HG02938 (cell line): ENCODE data around the gene FNDC3B.
"Not testable (repeated sequence)": the region's sequence is repeated elsewhere in the genome, so short reads cannot be mapped to it uniquely, and the experiment has no call there.

Source experiments
- ATAC-seq: cut with Tn5 transposase; IDR thresholded peaks from one replicate; pipeline ENCODE4 v1.9.1; 2021; ENCODE audit warnings: mild to moderate bottlenecking, moderate library complexity; ENCODE audit not compliant: unreplicated experiment

The FNDC3B gene

DNA sequence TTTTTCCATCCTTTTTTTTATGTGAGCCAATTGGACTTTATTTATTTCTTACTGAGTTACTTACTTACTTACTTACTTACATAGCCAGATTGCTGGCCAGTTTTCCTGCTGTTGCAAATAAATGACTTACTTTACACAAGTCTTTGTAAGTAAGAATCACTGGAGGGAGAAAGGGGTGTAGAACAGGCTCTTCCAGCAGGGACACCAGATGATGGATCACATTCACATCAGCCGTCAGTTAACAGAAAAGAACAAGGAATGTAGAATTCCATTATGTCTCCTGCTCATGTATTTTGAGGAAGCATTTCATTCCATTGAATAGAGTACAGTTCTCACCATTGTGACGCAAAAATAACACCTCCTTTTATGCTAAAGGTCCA is 188.6 kb downstream of the FNDC3B start:
- no peak for ATAC-seq

DNA sequence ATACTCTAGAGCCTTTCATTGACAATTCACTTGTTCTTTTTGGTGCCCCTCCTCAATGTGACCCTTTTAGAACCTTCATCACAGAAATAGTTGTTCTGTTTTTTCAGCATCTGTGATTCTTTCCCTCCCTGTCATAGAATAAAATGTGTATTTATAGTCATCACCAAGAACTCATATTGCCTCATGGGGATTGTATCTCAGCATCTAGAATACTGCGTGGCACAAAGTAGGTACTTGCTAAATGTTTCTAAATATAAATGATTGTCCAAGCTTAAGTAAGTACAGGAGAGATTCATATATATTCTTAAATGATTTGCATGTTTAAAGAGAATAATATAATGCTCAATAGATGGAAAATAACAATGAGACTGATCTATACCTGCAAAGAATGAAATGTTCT is 190.1 kb downstream of the FNDC3B start:
- ATAC-seq: no peak

DNA sequence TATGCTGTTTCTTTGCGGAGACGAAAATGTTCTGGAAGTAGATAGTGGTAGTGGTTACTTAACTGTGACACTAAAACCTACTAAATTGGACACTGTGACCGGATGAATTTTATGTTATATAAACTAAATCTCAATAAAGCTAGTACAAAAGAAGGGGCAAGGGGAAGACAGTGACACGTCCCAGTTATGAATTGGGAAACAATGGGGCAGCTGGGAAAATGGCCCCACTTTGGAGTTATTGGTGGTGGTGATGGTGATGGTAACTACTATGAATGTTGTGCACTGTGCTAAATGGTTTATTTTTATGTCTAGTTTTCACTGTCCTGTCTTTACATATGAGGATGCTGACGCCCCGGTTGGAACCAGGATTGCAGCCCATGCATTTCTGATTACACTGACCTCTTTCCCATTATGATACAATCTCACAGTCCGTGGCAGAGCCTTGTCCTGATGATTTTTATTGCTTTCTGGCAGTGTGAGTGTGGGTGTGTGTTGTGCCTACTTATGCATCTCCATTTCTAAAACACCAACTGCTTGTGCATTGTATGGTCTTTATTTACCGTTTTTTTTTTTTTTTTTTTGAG is 192.0 kb downstream of the FNDC3B start:
- no peak for ATAC-seq

DNA sequence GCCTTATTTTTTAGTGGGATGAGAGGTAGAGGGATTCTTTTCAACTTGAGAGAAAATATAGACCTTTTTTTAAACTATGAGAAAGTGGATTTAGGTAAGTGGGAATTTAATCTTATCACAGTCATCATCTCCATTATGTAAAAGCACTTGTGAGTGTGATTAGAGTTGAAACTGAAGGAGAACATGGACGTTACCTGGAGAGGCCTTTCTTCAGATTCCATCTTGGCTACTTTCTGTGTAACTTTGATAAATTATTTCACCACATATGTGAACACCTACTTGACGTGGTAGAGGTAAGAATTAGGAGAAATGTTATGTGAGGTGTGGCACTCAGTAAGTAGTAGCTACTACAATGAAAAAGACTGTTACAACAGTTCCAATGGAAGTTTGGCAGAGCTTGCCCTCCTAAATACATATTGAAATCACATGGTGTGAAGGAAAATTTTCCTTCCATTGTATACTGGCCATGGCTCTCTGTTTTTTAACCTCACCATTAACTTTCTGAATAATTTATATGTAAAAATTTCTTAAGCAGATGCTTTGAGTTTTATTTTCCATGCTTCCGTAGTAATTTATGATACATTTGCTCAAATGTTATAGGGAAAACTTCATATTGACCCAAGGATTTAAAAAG is 193.3 kb downstream of the FNDC3B start:
- ATAC-seq: no peak

DNA sequence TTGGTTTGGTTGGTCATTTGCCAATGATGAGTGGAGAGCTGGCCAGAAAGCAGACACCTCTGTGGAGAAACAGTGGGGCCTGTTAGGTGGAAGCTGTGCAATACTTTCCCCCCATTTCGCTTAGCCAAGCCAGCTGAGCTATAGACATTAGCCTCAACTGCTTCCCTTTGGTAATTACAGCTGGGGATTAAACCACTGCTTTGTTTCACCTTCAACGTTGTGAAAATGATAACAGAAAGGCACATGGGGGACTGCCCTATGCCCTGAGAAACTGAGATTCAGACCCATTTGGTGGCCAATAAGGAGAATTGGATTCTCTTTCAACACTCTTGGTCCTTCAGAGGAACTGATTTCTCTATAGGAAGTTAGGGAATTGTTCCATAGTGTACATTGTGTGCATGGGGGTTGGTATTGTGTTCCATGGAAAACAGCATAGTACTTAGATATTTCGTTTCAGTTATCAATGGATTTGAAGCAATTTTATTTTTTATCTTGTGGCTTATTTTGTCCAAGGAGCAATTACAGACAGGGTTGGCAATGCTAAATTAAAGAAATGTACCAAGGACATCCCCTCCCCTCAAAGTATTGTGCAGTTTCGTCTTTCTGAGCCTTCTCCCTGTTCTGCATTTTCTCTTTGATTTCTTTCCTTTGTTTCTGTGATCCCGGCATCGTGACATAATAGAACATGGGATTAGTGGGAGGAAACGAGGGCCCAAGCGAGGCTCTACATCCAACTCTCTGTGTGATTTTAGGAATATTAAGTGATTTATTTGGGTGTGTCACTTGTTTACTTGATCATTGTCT is 194.3 kb downstream of the FNDC3B start:
- no peak for ATAC-seq

DNA sequence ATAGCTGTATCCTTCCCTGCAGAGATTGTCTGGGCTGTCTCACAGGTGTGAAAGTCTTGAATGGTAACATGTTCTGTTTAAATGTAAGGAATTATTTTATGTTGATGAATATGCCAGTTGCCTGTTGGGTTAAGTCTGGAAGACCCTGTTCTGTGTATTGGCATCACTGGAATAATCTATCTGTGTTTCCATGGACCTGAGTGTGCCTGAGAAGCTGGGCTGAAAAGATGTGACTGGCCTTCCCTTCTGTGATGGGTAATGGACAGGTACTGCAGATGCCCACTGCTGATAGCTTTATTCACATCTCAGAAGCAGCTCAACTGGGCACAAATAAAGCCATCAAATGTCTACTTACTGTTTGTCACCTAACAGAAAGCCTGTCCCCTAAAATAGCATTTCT is 196.3 kb downstream of the FNDC3B start:
- no peak for ATAC-seq

DNA sequence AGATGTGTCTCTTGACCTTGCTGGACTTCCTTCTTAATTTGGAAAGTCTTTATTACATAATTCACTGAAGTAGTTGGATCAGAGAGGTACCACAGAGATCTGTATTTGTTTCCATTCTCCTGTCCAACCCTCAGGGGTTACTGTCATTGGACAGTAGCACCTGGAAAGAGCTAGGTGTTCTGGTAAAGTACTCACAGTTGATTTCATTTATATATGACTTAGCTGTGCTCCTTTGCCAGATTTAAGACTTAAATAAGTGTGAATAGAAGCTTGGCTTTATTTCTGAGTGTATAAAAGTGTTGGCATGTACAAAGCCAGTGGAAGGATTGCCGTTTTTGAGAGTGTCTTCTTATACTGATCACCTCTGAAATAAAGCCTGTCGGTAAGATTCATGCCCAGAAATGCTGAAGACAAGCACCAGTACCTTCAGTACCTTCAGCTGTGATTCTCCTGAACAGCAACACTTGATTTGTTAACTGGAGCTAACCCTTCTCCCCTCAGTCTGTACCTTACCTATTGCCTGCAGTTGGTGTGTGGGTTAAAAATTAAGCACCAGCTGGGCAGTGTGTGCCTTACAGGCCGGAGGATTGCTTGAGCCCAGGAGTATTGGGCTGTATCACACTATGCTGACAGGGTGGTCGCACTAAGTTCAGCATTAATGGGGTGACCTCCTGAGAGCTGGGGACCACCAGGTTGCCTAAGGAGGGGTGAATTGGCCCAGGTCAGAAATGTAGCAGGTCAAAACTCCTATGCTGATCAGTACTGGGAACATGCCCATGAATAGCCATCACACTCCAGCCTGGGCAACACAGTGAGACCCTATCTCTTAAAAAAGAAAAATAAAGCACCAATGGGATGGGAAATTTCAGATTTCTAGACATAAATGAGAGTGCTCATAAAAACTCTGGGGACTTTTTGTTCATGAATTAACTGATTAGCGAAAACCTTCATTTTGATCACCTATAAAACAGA is 197.7 kb downstream of the FNDC3B start:
- ATAC-seq: no peak

DNA sequence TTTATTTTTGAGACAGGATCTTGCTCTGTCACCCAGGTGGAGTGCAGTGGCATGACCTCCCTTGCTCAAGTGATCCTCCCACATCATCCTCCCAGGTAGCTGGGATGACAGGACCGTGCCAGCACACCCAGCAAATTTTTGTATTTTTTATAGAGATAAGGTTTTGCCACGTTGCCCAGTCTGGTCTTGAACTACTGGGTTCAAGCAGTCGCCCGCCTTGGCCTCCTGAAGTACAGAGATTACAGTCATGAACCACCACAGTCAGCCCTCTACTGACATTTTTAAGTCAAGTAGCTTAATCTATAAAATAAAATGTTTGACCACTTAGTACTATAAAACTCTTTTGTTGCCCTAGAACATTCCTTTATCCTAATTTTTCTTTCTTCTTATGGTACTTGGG is 198.8 kb downstream of the FNDC3B start:
- no peak for ATAC-seq

DNA sequence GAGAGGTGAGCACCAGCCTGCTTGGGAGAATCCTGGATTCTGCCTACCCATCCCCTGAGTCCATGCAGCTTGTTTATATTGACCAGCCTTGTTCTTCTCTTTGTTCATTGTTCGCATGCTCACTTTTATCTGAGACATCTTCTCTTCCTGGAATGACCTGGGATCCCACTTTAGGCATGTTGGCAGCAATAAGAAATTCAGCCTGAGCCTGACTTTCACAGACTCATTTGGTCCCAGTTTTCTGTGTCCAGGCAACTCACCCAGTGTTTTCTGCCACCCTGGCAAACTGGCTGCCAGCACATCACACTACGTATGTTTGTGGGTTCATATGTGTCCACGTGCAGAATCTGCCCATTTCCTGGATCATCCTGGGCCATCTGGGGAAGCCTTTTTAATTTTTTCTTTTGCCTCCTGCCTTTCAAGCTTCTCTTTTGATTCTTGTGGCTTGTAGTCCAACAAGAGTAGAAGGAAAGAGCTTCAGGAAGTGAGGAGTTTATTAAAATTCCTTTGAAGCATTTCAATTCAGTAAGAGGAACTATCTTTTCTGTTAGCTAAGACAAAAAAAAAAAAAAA is 199.9 kb downstream of the FNDC3B start:
- ATAC-seq: no peak

DNA sequence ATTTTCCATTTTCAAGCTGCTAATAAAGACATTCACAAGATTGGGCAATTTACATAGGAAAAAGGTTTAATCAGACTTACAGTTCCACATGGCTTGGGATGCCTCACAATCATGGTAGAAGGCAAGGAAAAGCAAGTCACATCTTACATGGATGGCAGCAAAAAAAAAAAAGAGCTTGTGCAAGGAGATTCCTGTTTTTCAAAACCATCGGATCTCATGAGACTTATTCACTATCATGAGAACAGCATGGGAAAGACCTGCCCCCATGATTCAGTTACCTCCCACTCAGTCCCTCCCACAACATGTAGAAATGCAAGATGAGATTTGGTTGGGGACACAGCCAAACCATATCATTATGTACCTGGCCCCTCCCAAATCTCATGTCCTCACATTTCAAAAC is 202.0 kb downstream of the FNDC3B start:
- no peak for ATAC-seq

DNA sequence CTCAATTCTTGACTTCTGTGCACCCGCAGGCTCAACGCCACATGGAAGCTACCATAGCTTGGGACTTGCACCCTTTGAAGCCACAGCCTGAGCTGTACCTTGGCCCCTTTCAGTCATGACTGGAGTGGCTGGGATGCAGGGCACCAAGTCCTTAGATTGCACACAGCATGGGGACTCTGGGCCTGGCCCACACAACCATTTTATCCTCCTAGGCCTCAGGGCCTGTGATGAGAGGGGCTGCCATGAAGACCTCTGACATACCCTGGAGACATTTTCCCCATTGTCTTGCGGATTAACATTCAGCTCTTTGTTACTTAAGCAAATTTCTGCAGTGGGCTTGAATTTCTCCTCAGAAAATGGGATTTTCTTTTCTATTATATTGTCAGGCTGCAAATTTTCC is 203.1 kb downstream of the FNDC3B start:
- not testable (repeated sequence) for ATAC-seq

DNA sequence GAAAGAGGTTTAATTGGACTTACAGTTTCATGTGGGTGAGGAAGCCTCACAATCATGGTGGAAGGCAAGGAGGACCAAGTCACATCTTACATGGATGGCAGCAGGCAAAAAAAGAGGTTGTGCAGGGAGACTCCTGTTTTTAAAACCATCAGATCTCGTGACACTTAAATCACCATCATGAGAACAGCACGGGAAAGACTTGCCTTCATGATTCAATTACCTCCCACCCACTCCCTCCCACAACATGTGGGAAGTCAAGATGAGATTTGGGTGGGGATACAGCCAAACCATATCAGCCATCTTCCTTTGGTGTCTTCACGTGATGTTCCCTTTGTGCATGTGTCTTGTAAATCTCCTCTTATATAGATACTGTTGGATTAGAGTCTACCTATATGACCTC is 204.0 kb downstream of the FNDC3B start:
- ATAC-seq: not testable (repeated sequence)

DNA sequence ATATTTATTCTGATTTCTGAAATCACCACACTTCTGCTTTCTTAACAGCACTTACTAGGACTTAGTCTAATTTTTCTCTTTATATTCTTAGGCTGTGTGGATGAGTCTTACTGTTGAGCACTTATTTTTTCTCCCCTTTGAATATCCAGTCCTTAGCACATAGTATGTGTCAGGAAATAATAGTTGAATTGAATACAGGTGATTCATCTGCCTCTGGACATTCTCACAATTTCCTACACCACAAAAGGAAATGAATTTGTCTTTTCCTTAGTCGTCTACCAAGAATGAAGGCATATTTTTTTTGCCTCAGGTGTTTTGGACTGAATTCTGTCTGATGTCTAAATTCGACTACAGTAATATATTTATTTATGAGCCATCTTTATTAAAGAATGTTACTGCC is 204.6 kb downstream of the FNDC3B start:
- ATAC-seq: no peak

DNA sequence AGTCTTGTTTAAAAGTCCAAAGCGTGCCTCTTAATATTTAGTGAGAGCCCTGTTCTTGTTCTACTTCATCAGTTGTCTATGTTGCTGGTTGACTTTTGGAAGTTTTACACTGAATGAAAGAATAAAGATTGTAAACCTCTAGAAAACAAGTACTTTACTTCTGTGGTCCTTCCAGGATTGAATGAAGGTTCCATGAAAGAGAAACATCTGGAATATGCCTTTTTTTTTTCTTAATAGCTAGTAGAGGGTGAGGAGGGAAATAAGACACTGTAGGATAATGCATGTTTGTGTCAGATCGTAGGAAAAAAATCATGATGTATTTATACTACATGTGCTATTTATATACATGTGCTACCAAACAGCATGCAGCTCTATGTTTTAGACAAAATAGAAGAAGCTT is 205.9 kb downstream of the FNDC3B start:
- ATAC-seq: no peak

DNA sequence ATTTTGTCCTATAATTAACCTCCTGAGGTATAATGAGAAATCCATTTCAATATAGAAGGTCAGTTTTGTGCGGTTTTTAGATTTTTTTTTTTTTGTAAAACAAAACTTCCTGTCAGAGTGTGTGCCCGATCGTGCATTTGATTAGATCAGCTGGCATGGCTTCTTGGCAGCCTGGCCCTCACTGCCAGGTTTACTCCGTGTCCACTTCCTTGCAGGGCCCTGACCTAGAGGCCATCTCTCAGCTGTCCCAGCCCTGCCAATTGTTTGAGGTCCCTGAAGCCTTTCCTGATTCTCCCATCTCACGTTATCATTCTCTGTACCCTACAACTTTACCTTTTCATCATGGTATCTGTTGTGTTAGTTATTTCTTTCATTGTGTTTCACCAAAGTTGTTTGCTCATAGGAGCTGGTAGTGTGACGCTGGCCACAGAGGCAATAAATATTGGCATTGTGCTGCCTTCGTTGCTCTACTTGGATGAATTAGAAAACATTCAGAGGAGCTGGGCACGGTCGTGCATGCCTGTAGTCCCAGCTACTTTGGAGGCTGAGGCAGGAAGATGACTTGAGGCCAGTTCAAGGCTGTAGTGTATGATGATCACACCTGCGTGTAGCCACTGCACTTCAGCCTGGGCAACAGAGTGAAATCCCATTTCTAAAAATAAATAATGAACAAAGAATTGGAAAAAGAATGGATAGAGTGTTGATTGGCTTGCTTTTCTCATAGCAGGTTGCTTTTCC is 206.9 kb downstream of the FNDC3B start:
- no peak for ATAC-seq

DNA sequence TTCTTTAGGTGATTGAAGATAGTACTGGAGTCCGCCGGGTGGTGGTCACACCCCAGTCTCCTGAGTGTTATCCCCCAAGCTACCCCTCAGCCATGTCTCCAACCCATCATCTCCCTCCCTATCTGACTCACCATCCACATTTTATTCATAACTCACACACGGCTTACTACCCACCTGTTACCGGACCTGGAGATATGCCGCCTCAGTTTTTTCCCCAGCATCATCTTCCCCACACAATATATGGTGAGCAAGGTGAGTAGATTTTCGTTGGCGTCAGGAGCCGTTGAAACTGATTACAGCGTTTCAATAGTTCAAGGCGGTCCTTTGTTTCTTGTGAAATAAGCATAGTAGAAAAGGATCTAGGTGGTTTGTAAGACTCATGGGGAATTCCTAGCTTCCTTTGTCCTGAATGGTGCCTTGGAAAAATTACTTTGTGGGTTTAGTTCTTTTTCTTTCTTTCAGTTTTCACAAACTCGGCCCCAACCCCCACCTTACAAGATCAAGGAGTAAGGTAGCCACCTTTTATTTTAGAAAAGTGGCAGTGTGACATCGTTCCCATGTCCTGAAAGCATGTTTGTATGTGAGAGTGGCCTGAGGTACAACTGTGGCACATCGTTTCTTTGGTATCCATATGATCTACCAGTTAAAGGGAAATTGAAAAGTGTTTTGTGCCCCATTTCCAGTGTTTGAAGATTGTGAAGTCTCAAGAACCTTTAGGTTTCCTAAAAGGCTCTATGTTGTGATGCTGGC is 208.3 kb downstream of the FNDC3B start:
- ATAC-seq: no peak

DNA sequence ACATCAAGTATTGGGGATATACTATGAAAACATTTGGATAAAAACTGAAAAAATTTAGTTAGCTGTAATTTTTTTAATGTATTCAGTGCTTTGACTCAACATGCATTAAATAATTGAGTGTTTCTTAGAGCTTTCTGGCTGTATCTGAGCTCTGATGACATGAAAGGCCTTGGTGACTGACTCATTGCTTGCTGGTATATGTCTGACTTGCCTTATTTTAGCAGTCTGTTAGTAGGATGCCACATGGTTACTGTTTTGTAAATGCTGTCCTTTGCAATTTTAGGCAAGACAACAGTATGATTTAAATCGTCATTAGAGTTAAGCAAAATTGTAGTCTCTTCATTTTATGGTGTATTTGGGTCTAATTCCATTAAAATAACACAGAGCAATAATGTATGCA is 209.7 kb downstream of the FNDC3B start:
- ATAC-seq: no peak

DNA sequence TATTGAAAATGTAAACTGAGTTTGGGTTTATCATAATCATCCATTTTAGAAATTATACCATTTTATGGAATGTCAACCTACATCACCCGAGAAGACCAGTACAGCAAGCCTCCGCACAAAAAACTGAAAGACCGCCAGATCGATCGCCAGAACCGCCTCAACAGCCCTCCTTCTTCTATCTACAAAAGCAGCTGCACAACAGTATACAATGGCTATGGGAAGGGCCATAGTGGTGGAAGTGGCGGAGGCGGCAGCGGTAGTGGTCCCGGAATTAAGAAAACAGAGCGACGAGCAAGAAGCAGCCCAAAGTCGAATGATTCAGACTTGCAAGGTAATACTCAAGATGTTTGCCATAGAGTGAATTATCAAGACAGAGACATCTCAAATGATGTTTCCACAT is 211.8 kb downstream of the FNDC3B start:
- no peak for ATAC-seq

DNA sequence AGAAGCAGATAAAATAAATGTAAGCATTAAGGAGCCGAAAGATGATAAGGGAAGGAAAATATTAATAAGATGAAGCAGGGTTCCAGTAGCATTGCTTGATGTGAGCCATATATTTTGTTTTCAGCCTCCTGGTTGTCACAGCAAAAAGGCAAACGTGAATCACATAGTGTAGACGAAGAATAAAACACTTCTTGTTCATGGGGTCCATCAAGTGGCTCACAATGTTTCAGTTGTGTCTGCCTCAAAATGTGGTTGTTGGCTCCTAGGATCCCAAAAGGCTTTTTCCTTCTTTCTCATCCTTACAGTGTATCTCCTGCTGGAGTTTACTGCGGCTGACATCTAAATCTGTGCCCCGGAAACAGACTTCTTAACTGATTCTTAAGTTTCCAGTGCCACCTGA is 213.8 kb downstream of the FNDC3B start:
- ATAC-seq: no peak
